RWPE1 (cell line): ENCODE measurements around the gene VAX1.

ENCODE experiments used
- CTCF ChIA-PET: fragments of 350-600 bp; sonication (Branson Sonifier 250); formaldehyde crosslinking; extraction: SDS; loops from one replicate; lab custom pipeline; 2021; lab: Yijun Ruan, JAX
- POLR2A ChIA-PET: fragments of 400-600 bp; formaldehyde crosslinking; extraction: SDS; loops from one replicate; lab custom pipeline; 2020; ENCODE audit warnings: antibody characterized with exemption; ENCODE audit not compliant: low non-redundant PET; lab: Yijun Ruan, JAX
- DNase-seq: peaks from one replicate; pipeline ENCODE4 v3.0.0; 2012; ENCODE audit warnings: low spot score
- H3K27ac ChIP-seq: fragments of 450-650 bp; 2 replicates; pipeline ENCODE4 v1.5.1; 2017
- TF ChIP-seq, protein P1 (sequence below): fragments of 450-650 bp; conservative IDR thresholded peaks from 2 replicates; pipeline ENCODE4 v1.5.1; 2017; ENCODE audit warnings: low read depth, mild to moderate bottlenecking

VAX1 gene

DNA sequence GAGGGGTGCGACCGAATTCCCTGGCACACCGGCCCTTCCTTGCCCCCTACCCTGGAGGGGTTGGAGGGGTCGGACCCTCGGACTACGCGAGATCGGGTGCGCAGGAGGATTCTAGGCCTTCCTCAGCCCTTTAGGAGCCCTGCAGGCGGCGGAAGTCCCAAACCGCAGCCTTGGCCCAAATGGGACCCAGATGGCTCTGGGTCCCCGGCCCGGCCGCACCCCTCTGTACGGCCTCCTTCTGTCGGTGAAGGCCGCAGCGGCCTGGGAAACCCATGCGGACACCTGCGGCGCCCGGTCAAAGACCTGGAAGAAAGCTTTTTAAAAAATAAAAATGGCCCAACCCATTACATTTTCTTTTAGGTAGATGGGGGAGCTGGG, 2.4 kb upstream of the VAX1 start:
- CTCF ChIA-PET = no interaction called here
- POLR2A ChIA-PET = no interaction called here
- DNase-seq = no peak
- no peak overlapping the region for H3K27ac ChIP-seq
- TF ChIP-seq, protein P1, sequence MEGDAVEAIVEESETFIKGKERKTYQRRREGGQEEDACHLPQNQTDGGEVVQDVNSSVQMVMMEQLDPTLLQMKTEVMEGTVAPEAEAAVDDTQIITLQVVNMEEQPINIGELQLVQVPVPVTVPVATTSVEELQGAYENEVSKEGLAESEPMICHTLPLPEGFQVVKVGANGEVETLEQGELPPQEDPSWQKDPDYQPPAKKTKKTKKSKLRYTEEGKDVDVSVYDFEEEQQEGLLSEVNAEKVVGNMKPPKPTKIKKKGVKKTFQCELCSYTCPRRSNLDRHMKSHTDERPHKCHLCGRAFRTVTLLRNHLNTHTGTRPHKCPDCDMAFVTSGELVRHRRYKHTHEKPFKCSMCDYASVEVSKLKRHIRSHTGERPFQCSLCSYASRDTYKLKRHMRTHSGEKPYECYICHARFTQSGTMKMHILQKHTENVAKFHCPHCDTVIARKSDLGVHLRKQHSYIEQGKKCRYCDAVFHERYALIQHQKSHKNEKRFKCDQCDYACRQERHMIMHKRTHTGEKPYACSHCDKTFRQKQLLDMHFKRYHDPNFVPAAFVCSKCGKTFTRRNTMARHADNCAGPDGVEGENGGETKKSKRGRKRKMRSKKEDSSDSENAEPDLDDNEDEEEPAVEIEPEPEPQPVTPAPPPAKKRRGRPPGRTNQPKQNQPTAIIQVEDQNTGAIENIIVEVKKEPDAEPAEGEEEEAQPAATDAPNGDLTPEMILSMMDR = no peak

DNA sequence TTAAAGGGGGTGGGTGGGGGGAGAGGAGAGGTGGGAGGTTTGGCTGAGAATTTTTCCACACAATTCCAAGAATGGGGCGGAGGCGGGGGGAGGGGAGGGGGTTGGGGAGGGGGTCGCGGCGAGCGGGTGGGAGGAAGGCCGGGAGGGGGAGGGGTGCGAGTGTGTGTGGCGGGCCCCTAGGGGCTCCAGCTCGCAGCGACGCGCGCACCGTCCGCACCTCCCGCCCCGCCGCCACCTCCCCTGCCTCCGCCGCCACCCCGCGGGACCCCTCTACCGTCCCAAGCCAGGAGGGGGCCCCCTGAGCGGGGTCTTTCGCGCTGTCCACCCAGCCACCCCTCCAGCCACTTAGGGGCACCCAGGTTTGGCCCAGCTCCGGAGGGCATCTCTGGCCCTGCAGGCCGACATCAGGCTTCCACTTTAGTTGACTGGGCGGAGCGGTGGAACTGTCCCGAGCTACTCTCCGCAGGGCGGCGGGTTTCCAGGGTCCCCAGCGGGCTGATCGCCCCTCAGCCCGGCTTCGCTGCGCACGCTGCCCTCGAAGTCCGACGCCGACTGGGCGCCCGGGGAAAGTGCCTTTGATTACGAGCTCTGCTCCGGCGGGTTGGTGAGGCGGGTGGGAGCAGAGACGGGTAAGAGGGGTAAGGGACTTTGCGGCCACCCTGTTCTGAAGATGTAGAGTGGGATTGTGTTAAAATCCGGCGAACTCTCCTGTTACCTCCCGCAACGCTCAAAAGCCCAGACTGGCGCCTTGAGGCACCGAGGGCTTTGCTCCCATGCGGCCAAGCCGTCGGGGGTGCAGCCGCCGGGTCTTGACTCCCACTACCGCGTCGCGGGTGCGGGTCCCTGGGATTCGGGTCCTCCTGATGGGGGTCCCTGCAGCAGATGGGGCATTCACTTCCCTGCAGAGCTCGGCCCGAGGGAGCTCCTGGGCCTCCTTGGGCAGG, 1.8 kb upstream of the VAX1 start:
- DNase-seq = no peak
- ChIA-PET POLR2A (no interaction called here), CTCF (interaction anchor here (0.8 to 1.3 kb wide), 2 partner anchors 26 to 28 kb away, joined by 4 to 5 read pairs; no protein-coding TSS in a partner anchor)
- no peak overlapping the region for H3K27ac ChIP-seq
- TF ChIP-seq, protein P1 = no peak

DNA sequence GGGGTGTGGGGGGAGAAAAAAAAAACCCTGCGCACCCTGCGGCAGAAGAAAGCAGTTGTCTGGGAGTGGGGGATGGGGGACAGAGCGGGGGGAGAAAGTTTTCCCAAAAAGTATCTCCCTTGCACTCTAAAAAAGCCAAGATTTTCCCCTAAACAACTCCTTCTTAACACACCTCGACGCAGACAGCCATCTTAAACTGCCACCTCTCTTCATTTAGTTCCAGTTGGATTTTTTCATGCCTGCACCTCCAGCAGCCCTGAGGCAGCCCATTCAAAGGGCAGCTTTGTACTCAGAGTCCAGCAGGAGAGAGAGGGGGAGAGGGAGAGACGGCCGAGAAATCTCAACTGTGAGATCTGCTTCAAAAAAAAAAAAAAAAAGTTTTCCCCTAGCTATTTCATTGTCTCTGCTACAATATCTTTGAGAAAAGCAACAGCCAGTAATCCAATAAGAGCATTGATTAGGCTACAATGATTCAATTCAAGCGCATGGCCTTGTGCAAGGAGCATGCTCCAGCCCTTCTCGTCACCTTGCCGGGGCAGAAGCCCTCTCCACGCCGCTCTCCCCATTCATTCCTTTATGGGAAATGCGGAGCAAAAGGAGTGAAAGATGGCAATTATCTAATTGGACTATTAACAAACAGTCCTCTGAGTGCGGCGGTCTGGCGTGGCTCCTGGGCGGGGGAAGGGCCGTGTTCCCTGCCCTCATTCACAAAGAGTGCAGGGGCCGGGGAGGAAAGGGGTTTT, 939 bp upstream of the VAX1 start:
- ChIA-PET POLR2A (no interaction called here), CTCF (interaction anchor here (1.3 kb wide), 1 partner anchor 27 kb away, joined by 4 read pairs; no protein-coding TSS in a partner anchor)
- DNase-seq = no peak
- TF ChIP-seq, protein P1 = no peak
- H3K27ac ChIP-seq = no peak overlapping the region

DNA sequence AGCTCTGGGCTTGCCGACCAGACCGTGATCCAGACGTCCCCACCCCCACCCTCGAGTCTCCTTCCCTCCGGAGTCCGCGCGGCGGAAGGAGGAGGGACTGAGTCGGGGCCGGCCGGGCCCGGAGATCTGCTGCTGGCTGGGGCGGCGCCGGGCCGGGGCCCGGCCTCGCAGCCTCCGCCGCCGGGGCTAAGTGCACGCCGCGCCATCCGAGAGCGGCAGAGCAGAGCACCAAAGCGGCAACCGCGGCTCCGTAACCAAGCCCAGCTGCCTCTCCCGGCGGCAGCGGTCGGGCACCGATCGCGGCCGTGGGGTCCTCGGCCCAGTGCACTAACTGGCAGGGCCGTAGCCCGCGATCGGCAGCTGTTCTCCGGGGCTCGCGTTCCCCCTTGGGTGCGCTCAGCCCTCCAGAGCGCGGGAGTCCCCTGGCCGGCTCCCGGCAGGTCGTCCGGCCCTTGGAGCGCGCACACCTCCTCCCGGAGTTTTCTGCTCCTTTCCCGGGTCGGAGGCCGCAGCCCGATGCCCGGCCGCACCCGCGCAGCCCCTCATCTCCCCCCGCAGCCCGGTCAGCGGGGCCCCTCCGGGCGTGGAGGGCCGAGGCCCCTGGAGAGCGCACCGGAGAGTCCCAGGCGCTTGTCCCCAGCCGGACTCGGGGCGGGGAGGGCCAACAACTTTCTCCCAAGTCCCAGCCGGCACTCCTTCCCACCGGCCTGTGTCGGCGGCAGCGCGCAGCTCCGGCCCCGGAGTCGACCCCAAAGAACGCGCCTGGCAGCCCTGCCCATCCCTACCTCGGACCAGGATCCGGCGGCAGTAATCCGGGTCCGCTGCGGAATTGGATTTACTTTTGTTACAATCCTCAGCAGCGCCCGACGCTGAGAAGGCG, 799 bp downstream of the VAX1 start:
- peak; percentile 60 for DNase-seq
- ChIA-PET CTCF (interaction anchor here (0.6 to 0.9 kb wide), 3 partner anchors 31 to 610 kb away, joined by 3 to 4 read pairs (median 3); no protein-coding TSS in a partner anchor), POLR2A (no interaction called here)
- H3K27ac ChIP-seq = no peak overlapping the region
- TF ChIP-seq, protein P1 = no peak

DNA sequence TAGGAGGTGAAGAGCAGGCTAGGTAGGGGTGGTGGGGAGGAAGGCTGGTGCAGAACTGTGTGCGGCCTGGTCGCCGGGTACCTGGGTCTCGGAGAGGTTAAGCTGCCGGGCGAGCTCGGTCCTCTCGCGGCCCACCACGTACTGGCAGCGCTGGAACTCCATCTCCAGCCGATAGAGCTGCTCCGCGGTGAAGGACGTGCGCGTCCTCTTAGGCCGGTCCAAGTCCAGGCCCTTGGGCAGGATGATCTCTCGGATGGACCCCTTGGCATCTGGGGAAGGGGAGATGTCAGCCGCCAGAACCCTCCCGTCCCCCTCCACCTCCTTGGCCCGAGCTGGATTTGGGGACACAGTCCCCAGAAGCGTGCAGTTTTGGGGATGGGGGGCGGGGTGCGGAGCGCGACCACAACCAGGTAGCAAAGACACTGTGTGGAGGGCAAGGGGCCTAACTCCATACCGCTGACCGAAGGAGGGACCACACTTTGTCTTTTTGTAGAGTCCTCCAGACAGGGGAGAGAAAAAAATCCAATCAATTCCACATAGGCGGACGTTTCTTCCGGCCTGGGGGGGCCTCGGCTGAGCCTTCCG, 1.6 kb downstream of the VAX1 start:
- TF ChIP-seq, protein P1 = no peak
- no peak for DNase-seq
- H3K27ac ChIP-seq = no peak overlapping the region
- CTCF ChIA-PET = interaction anchor here (0.7 to 0.9 kb wide), 2 partner anchors 32 to 611 kb away, joined by 3 to 4 read pairs; no protein-coding TSS in a partner anchor
- POLR2A ChIA-PET = no interaction called here
